HEK293 (cell line): ENCODE measurements around the gene KRI1.
A peak's percentile ranks its signal among the peaks of the same experiment; 100 is the strongest.

ENCODE experiments used
- CTCF ChIA-PET: fragments of 350-600 bp; formaldehyde crosslinking; extraction: SDS; loops from one replicate; lab custom pipeline; 2021; ENCODE audit warnings: antibody characterized with exemption; lab: Yijun Ruan, JAX
- POLR2A ChIA-PET: fragments of 300-600 bp; formaldehyde crosslinking; extraction: SDS; loops from one replicate; lab custom pipeline; 2020; ENCODE audit warnings: antibody characterized with exemption, inconsistent platforms; lab: Yijun Ruan, JAX
- H3K27ac ChIP-seq: fragments of 200-500 bp; sonication (Bioruptor generic); 2 replicates; pipeline ENCODE4 v1.5.1; 2014; ENCODE audit warnings: low read depth, low read length, control low read depth, inconsistent platforms; ENCODE audit errors: extremely low read depth
- H3K36me3 ChIP-seq, 2 experiments: fragments of 200-500 bp in 1 of 2; sonication (Bioruptor generic) in 1 of 2; 1 replicate in 1 of 2; 2 replicates in 1 of 2; pipeline ENCODE4 v1.5.1; 2014 to 2017; ENCODE audit warnings: inconsistent platforms in 2 of 2, low read length in 2 of 2; ENCODE audit not compliant: control insufficient read depth in 2 of 2, insufficient read depth in 1 of 2
- H3K4me1 ChIP-seq: fragments of 200-500 bp; sonication (Bioruptor generic); 2 replicates; pipeline ENCODE4 v1.5.1; 2014; ENCODE audit warnings: mild to moderate bottlenecking, low read length, inconsistent platforms; ENCODE audit not compliant: control insufficient read depth, insufficient read depth
- H3K4me3 ChIP-seq: 2 replicates; pipeline ENCODE4 v1.5.1; 2011; ENCODE audit warnings: low read depth, mild to moderate bottlenecking, control low read depth, low read length, moderate library complexity
- H3K9me3 ChIP-seq: fragments of 200-500 bp; sonication (Bioruptor generic); 2 replicates; pipeline ENCODE4 v1.5.1; 2014; ENCODE audit warnings: low read depth, low read length, inconsistent platforms; ENCODE audit not compliant: control insufficient read depth, insufficient read depth
- GLIS2 ChIP-seq: fragments of 450-650 bp; formaldehyde crosslinking; IDR thresholded peaks from 2 replicates; pipeline ENCODE4 v1.5.1; 2016; ENCODE audit warnings: missing biosample characterization, missing genetic modification characterization
- HOXA7 ChIP-seq: sonication (generic); formaldehyde crosslinking; IDR thresholded peaks from 2 replicates; pipeline ENCODE4 v1.8.1; 2022; ENCODE audit warnings: missing genetic modification reagents, borderline replicate concordance
- KLF16 ChIP-seq: fragments of 450-650 bp; formaldehyde crosslinking; IDR thresholded peaks from 2 replicates; pipeline ENCODE4 v1.5.1; 2017; ENCODE audit warnings: missing biosample characterization, missing genetic modification characterization
- KLF9 ChIP-seq: fragments of 450-650 bp; formaldehyde crosslinking; IDR thresholded peaks from 2 replicates; pipeline ENCODE4 v1.5.1; 2016; ENCODE audit warnings: missing biosample characterization, missing genetic modification characterization, low read depth
- ZBTB8A ChIP-seq: fragments of 450-650 bp; formaldehyde crosslinking; IDR thresholded peaks from 2 replicates; pipeline ENCODE4 v1.5.1; 2016; ENCODE audit warnings: missing biosample characterization, missing genetic modification characterization
- ZEB2 ChIP-seq: fragments of 450-650 bp; formaldehyde crosslinking; IDR thresholded peaks from 2 replicates; pipeline ENCODE4 v1.5.1; 2016; ENCODE audit warnings: missing biosample characterization, missing genetic modification characterization
- ZFP3 ChIP-seq: fragments of 450-650 bp; formaldehyde crosslinking; IDR thresholded peaks from 2 replicates; pipeline ENCODE4 v1.5.1; 2016; ENCODE audit warnings: low read depth, missing biosample characterization, missing genetic modification characterization
- ZNF121 ChIP-seq: fragments of 450-650 bp; formaldehyde crosslinking; IDR thresholded peaks from 2 replicates; pipeline ENCODE4 v1.5.1; 2016; ENCODE audit warnings: missing biosample characterization, missing genetic modification characterization
- ZNF169 ChIP-seq: fragments of 450-650 bp; formaldehyde crosslinking; IDR thresholded peaks from 2 replicates; pipeline ENCODE4 v1.5.1; 2016; ENCODE audit warnings: missing biosample characterization, missing genetic modification characterization
- ZNF175 ChIP-seq: fragments of 450-650 bp; formaldehyde crosslinking; IDR thresholded peaks from 2 replicates; pipeline ENCODE4 v1.5.1; 2016; ENCODE audit warnings: missing biosample characterization, missing genetic modification characterization
- ZNF2 ChIP-seq: fragments of 450-650 bp; formaldehyde crosslinking; IDR thresholded peaks from 2 replicates; pipeline ENCODE4 v1.5.1; 2016; ENCODE audit warnings: missing biosample characterization, missing genetic modification characterization
- ZNF658 ChIP-seq: fragments of 450-650 bp; formaldehyde crosslinking; IDR thresholded peaks from 2 replicates; pipeline ENCODE4; 2016; ENCODE audit warnings: missing biosample characterization, missing genetic modification characterization
- ZNF707 ChIP-seq: fragments of 450-650 bp; formaldehyde crosslinking; IDR thresholded peaks from 2 replicates; pipeline ENCODE4 v1.5.1; 2016; ENCODE audit warnings: missing biosample characterization, missing genetic modification characterization
- TF ChIP-seq, protein P1 (sequence below): fragments of 450-650 bp; formaldehyde crosslinking; IDR thresholded peaks from 2 replicates; pipeline ENCODE4 v1.5.1; 2016; ENCODE audit warnings: missing biosample characterization, missing genetic modification characterization
- TF ChIP-seq, protein P2 (sequence below): fragments of 450-650 bp; formaldehyde crosslinking; IDR thresholded peaks from 2 replicates; pipeline ENCODE4 v1.5.1; 2017; ENCODE audit warnings: missing biosample characterization, missing genetic modification characterization
- TF ChIP-seq, protein P3 (sequence below): fragments of 450-650 bp; IDR thresholded peaks from 2 replicates; pipeline ENCODE4 v1.5.1; 2018; ENCODE audit warnings: missing biosample characterization, mild to moderate bottlenecking, missing genetic modification characterization
- TF ChIP-seq, protein P4 (sequence below): fragments of 450-650 bp; formaldehyde crosslinking; IDR thresholded peaks from 2 replicates; pipeline ENCODE4 v1.5.1; 2016; ENCODE audit warnings: missing biosample characterization, missing genetic modification characterization

The KRI1 gene

GRCh38 chr19:10510301-10510802 lies 55.5 kb downstream of the KRI1 start (continued):
- TF ChIP-seq, protein P1, sequence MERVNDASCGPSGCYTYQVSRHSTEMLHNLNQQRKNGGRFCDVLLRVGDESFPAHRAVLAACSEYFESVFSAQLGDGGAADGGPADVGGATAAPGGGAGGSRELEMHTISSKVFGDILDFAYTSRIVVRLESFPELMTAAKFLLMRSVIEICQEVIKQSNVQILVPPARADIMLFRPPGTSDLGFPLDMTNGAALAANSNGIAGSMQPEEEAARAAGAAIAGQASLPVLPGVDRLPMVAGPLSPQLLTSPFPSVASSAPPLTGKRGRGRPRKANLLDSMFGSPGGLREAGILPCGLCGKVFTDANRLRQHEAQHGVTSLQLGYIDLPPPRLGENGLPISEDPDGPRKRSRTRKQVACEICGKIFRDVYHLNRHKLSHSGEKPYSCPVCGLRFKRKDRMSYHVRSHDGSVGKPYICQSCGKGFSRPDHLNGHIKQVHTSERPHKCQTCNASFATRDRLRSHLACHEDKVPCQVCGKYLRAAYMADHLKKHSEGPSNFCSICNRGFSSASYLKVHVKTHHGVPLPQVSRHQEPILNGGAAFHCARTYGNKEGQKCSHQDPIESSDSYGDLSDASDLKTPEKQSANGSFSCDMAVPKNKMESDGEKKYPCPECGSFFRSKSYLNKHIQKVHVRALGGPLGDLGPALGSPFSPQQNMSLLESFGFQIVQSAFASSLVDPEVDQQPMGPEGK (tag by site-specific recombination), result peak; percentile 75
- TF ChIP-seq GLIS2 (tag by site-specific recombination), result peak; percentile 54; the same call in 1 of the 2 replicates
- TF ChIP-seq KLF9, result no peak
- TF ChIP-seq, all 188 proteins: peak for 8

- ChIA-PET POLR2A (no interaction called here), CTCF (interaction anchor here (0.7 to 2.8 kb wide), 11 partner anchors 9 to 80 kb away, joined by 3 to 18 read pairs (median 3); partner anchors contain the start of gene S1PR5)
- Histone ChIP-seq H3K36me3 (no peaks in the 10 kb centered on the region), H3K9me3 (no peaks in the 10 kb centered on the region), H3K4me3 (no peak overlapping the region), H3K27ac (no peak overlapping the region), H3K4me1 (no peaks in the 10 kb centered on the region)
- TF ChIP-seq, protein P2, sequence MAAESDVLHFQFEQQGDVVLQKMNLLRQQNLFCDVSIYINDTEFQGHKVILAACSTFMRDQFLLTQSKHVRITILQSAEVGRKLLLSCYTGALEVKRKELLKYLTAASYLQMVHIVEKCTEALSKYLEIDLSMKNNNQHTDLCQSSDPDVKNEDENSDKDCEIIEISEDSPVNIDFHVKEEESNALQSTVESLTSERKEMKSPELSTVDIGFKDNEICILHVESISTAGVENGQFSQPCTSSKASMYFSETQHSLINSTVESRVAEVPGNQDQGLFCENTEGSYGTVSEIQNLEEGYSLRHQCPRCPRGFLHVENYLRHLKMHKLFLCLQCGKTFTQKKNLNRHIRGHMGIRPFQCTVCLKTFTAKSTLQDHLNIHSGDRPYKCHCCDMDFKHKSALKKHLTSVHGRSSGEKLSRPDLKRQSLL (tag by site-specific recombination), result no peak
- TF ChIP-seq ZFP3 (tag by site-specific recombination) (no peak), ZNF2 (tag by site-specific recombination) (no peak), ZNF707 (tag by site-specific recombination) (no peak), ZNF121 (tag by site-specific recombination) (peak; percentile 92), KLF16 (tag by site-specific recombination) (no peak)
- TF ChIP-seq, protein P3, sequence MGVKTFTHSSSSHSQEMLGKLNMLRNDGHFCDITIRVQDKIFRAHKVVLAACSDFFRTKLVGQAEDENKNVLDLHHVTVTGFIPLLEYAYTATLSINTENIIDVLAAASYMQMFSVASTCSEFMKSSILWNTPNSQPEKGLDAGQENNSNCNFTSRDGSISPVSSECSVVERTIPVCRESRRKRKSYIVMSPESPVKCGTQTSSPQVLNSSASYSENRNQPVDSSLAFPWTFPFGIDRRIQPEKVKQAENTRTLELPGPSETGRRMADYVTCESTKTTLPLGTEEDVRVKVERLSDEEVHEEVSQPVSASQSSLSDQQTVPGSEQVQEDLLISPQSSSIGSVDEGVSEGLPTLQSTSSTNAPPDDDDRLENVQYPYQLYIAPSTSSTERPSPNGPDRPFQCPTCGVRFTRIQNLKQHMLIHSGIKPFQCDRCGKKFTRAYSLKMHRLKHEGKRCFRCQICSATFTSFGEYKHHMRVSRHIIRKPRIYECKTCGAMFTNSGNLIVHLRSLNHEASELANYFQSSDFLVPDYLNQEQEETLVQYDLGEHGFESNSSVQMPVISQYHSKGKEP (tag by site-specific recombination), result no peak
Measured at GRCh38 chr19:10508707-10509106, 57.1 kb downstream of the KRI1 start.

DNA sequence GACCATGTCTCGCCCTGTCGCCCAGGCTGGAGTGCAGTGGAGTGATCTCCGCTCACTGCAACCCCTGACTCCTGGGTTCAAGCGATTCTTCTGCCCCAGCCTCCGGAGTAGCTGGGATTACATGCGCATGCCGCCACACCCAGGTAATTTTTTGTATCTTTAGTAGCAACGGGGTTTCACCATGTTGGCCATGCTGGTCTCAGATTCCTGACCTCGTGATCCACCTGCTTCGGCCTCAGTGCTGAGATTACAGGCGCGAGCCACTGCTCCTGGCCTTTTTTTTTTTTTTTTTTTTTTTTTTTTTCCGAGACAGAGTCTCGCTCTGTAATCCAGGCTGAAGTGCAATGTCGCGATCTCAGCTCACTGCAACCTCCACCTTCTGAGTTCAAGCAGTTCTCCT lies 57.8 kb downstream of the KRI1 start:
- H3K4me1 ChIP-seq, result no peaks in the 10 kb centered on the region
- no peak overlapping the region for H3K27ac ChIP-seq
- TF ChIP-seq HOXA7 (CRISPR knock-in tag) (no peak), ZNF175 (tag by site-specific recombination) (no peak), ZNF658 (tag by site-specific recombination) (no peak), ZBTB8A (tag by site-specific recombination) (no peak), ZNF169 (tag by site-specific recombination) (no peak), GLIS2 (tag by site-specific recombination) (no peak), ZEB2 (no peak)
- TF ChIP-seq, protein P4, sequence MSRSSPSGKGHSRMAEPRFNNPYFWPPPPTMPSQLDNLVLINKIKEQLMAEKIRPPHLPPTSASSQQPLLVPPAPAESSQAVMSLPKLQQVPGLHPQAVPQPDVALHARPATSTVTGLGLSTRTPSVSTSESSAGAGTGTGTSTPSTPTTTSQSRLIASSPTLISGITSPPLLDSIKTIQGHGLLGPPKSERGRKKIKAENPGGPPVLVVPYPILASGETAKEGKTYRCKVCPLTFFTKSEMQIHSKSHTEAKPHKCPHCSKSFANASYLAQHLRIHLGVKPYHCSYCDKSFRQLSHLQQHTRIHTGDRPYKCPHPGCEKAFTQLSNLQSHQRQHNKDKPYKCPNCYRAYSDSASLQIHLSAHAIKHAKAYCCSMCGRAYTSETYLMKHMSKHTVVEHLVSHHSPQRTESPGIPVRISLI (tag by site-specific recombination), result no peak
- no peaks in the 10 kb centered on the region for H3K36me3 ChIP-seq
- ChIA-PET CTCF (interaction anchor here (0.8 to 2.8 kb wide), 6 partner anchors 9 to 45 kb away, joined by 3 to 18 read pairs (median 4); partner anchors contain the start of gene S1PR5), POLR2A (no interaction called here)
- no peak overlapping the region for H3K4me3 ChIP-seq
- no peaks in the 10 kb centered on the region for H3K9me3 ChIP-seq
